Measurements from ENCODE around the gene PLAAT2. TPM values are rescaled to one million over a fixed set of nuclear protein-coding genes. Genes with fewer than 3 reads are reported as not detected.

Gene PLAAT2
- total and polyA plus RNA-seq, 10 of the 15 experiments (the other 5 are each of a cell fraction or from before 2014, with no cell fraction given), result 4.6 to 25.9 (median 8.6) TPM

GRCh38 chr11:63564056-63564774 is 1.0 kb upstream of the PLAAT2 start (continued):
- TF ChIP-seq, protein P1, sequence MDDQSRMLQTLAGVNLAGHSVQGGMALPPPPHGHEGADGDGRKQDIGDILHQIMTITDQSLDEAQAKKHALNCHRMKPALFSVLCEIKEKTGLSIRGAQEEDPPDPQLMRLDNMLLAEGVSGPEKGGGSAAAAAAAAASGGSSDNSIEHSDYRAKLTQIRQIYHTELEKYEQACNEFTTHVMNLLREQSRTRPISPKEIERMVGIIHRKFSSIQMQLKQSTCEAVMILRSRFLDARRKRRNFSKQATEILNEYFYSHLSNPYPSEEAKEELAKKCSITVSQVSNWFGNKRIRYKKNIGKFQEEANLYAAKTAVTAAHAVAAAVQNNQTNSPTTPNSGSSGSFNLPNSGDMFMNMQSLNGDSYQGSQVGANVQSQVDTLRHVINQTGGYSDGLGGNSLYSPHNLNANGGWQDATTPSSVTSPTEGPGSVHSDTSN (IDR thresholded peaks at IDR 0.05; ENCODE audit: insufficient replicate concordance, low read depth, low read length), result no peak
- no peak for TF ChIP-seq MYB (IDR thresholded peaks at IDR 0.05; ENCODE audit: borderline replicate concordance, low read depth, low read length)
- 0 out of 2 replicates have a peak, but pooled peaks have one; percentile 30 for TF ChIP-seq ZBED1 (IDR thresholded peaks at IDR 0.05; ENCODE audit: borderline replicate concordance)

DNA sequence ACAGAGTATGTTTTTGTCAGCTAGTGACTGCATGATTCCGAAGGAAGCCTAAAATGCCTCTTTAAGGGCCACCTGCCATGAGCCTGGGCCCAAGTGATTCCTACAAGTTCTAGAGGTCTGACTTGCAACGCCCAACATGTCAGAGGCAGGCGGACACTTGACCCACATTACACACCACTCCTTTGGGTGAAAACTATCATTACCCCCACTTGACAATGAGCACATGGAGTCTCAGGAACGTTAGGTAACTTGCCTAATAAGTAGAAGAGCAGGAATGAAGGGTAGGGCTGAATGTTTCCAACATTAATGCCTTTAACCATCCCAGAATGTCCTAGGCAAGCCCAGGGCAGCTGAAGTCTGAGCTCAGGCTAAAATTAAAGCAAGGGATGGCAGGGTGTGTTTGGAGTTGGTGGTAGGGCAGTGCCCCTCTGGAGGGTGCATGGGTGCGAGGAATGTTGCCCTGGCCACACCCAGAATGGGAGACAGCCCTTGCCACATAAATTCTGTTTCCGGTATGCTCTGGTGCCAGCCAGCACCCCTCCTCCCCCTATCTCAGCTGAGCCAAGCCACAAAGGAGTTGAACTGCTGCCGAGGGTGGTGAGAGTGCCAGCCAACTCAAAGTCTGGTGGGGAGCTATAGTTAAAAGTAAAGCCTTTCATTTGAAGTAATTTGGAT is 2.5 kb downstream of the PLAAT2 start:
- in situ Hi-C loops (cut with MboI) (no loop called here), intact Hi-C loops (cut with micrococcal nuclease; ENCODE audit: unreplicated experiment) (no loop called here)
- no TSS peak for BruUV-seq (replicated peaks)
- H3K9me3 ChIP-seq (replicated peaks; ENCODE audit: control insufficient read depth, insufficient read depth, low read length), result no peaks in the 10 kb centered on the region
- no peak overlapping the region for H2AFZ ChIP-seq (ENCODE audit: control insufficient read depth, low read depth, low read length)
- TF ChIP-seq POLR2AphosphoS5 (IDR thresholded peaks at IDR 0.05; ENCODE audit: low read length) (no peak), POLR2AphosphoS2 (IDR thresholded peaks at IDR 0.05; ENCODE audit: low read depth, low read length) (no peak), CHD2 (IDR thresholded peaks at IDR 0.05; ENCODE audit: borderline replicate concordance, low read depth, low read length) (no peak), NR2C1 (IDR thresholded peaks at IDR 0.05) (no peak), SP1 (IDR thresholded peaks at IDR 0.05; ENCODE audit: low read depth, low read length) (no peak), ETV6 (conservative IDR thresholded peaks at IDR 0.05 in 1 of 2, IDR thresholded peaks at IDR 0.05 in 1 of 2; ENCODE audit: borderline replicate concordance in 1 of 2, low read depth in 1 of 2) (no peak), MEF2B (IDR thresholded peaks at IDR 0.05; ENCODE audit: partially characterized antibody, poor library complexity, severe bottlenecking) (no peak), TCF12 (IDR thresholded peaks at IDR 0.05; ENCODE audit: low read depth, low read length) (no peak), YY1 (IDR thresholded peaks at IDR 0.05; ENCODE audit: low read depth, low read length) (no peak), SMAD5 (IDR thresholded peaks at IDR 0.05; ENCODE audit: low read depth) (no peak), BMI1 (IDR thresholded peaks at IDR 0.05; ENCODE audit: borderline replicate concordance) (no peak)
- TF ChIP-seq, protein P2, sequence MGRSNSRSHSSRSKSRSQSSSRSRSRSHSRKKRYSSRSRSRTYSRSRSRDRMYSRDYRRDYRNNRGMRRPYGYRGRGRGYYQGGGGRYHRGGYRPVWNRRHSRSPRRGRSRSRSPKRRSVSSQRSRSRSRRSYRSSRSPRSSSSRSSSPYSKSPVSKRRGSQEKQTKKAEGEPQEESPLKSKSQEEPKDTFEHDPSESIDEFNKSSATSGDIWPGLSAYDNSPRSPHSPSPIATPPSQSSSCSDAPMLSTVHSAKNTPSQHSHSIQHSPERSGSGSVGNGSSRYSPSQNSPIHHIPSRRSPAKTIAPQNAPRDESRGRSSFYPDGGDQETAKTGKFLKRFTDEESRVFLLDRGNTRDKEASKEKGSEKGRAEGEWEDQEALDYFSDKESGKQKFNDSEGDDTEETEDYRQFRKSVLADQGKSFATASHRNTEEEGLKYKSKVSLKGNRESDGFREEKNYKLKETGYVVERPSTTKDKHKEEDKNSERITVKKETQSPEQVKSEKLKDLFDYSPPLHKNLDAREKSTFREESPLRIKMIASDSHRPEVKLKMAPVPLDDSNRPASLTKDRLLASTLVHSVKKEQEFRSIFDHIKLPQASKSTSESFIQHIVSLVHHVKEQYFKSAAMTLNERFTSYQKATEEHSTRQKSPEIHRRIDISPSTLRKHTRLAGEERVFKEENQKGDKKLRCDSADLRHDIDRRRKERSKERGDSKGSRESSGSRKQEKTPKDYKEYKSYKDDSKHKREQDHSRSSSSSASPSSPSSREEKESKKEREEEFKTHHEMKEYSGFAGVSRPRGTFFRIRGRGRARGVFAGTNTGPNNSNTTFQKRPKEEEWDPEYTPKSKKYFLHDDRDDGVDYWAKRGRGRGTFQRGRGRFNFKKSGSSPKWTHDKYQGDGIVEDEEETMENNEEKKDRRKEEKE (IDR thresholded peaks at IDR 0.05), result no peak
- ChIA-PET SMC1A (ENCODE audit: uncharacterized antibody, unreplicated experiment) (interaction anchor here (0.6 kb wide), 1 partner anchor 13 kb away, joined by 3 read pairs; no protein-coding TSS in a partner anchor), RAD21 (ENCODE audit: unreplicated experiment) (interaction anchor here (2.6 kb wide), 1 partner anchor 24 kb away, joined by 9 read pairs; the partner anchor contains the start of gene PLAAT4), POLR2A (interaction anchor here (0.6 kb wide), 1 partner anchor 735 kb away, joined by 3 read pairs; no protein-coding TSS in a partner anchor), CTCF (interaction anchor here (1.4 kb wide), 1 partner anchor 178 kb away, joined by 3 read pairs; no protein-coding TSS in a partner anchor)
- no peak for DNase-seq (ENCODE audit: low read depth, low spot score)
- no peak for ATAC-seq
- H4K20me1 ChIP-seq (ENCODE audit: control insufficient read depth, insufficient read depth), result no peaks in the 10 kb centered on the region
- H3K4me3 ChIP-seq, result no peak overlapping the region
- H3K79me2 ChIP-seq (ENCODE audit: control insufficient read depth, insufficient read depth, low read length), result no peaks in the 10 kb centered on the region
- H3K27ac ChIP-seq (ENCODE audit: control insufficient read depth, insufficient read depth), result no peak overlapping the region
- H3K9ac ChIP-seq (ENCODE audit: control insufficient read depth, insufficient read depth, low read length), result no peak overlapping the region
- whole genome bisulfite sequencing (ENCODE audit: insufficient coverage, insufficient replicate concordance, low lambda C conversion rate, missing lambda C conversion rate), result 46% methylated on average over 7 of the region's 7 CpGs
- no peak for FAIRE-seq
- no peak overlapping the region for H3K4me2 ChIP-seq (ENCODE audit: control insufficient read depth, insufficient read depth)
- no peaks in the 10 kb centered on the region for H3K36me3 ChIP-seq (ENCODE audit: control insufficient read depth in 2 of 2, insufficient read depth in 2 of 2, low read length in 1 of 2)
- H3K27me3 ChIP-seq (replicated peaks in 1 of 2; ENCODE audit: control insufficient read depth in 2 of 2, insufficient read depth in 2 of 2, low read length in 1 of 2), result no peaks in the 10 kb centered on the region
- peaks cover 30% of the 10 kb centered on the region for H3K4me1 ChIP-seq (ENCODE audit: control insufficient read depth, insufficient read depth, low read length)

All from GM12878 (cell line).